SK-N-SH (cell line): ENCODE measurements around the gene COL28A1. TPM values are rescaled to one million over a fixed set of nuclear protein-coding genes. Genes with fewer than 3 reads are reported as not detected.

Experiments
- CTCF ChIA-PET: fragments of 300-600, 350-600 bp; formaldehyde crosslinking; extraction: SDS; loops from one replicate; lab custom pipeline; 2021; lab: Yijun Ruan, JAX
- POLR2A ChIA-PET: fragments of 350-600 bp; sonication (Branson Sonifier 250); formaldehyde crosslinking; extraction: SDS; loops from one replicate; lab custom pipeline; 2020; ENCODE audit warnings: antibody characterized with exemption, inconsistent platforms; lab: Yijun Ruan, JAX
- DNase-seq: peaks from one replicate; pipeline ENCODE4 v3.0.0; 2012
- H2AFZ ChIP-seq: fragments of 200-600 bp; sonication (generic); 2 replicates; pipeline ENCODE4 v1.8.1; 2016; ENCODE audit warnings: antibody characterized with exemption, mild to moderate bottlenecking, low read depth
- H3F3A ChIP-seq: fragments of 200-600 bp; sonication (generic); replicated peaks from 2 replicates; pipeline ENCODE3; 2016; ENCODE audit warnings: antibody characterized with exemption, mild to moderate bottlenecking; ENCODE audit not compliant: insufficient read depth
- H3K27ac ChIP-seq, 2 experiments: fragments of 200-500 bp in 1 of 2; fragments of 200-600 bp in 1 of 2; sonication (Bioruptor generic) in 1 of 2; sonication (generic), shearing (Covaris generic) in 1 of 2; 2 replicates each; pipeline versions ENCODE4 v1.5.1 to v1.6.1; 2014 to 2016; ENCODE audit warnings: low read depth in 2 of 2, inconsistent platforms in 1 of 2, low read length in 1 of 2, mild to moderate bottlenecking in 1 of 2, mixed read lengths in 1 of 2
- H3K27me3 ChIP-seq: fragments of 200-600 bp; sonication (generic), shearing (Covaris generic); 2 replicates; pipeline ENCODE4 v1.6.1; 2016; ENCODE audit warnings: mixed run types; ENCODE audit not compliant: insufficient read depth
- H3K36me3 ChIP-seq, 2 experiments: fragments of 200-500 bp in 1 of 2; fragments of 200-600 bp in 1 of 2; sonication (Bioruptor generic) in 1 of 2; sonication (generic) in 1 of 2; replicated peaks in 1 of 2; 2 replicates each; pipeline versions ENCODE3 to v1.5.1; 2014 to 2016; ENCODE audit warnings: low read length in 1 of 2, mild to moderate bottlenecking in 1 of 2; ENCODE audit not compliant: insufficient read depth in 2 of 2, control insufficient read depth in 1 of 2
- H3K4me1 ChIP-seq, 2 experiments: fragments of 200-500 bp in 1 of 2; fragments of 200-600 bp in 1 of 2; sonication (Bioruptor generic) in 1 of 2; sonication (generic), shearing (Covaris generic) in 1 of 2; 2 replicates each; pipeline versions ENCODE4 v1.5.1 to v1.6.1; 2014 to 2016; ENCODE audit warnings: low read depth in 1 of 2, low read length in 1 of 2, mixed run types in 1 of 2; ENCODE audit not compliant: insufficient read depth in 2 of 2, control insufficient read depth in 1 of 2
- H3K4me2 ChIP-seq: fragments of 200-600 bp; sonication (generic), shearing (Covaris generic); 2 replicates; pipeline ENCODE4 v1.6.1; 2017; ENCODE audit warnings: mixed run types
- H3K4me3 ChIP-seq, 2 experiments: fragments of 200-500 bp in 1 of 2; fragments of 200-600 bp in 1 of 2; sonication (Bioruptor generic) in 1 of 2; sonication (generic), shearing (Covaris generic) in 1 of 2; 2 replicates each; pipeline versions ENCODE4 v1.5.1 to v1.8.1; 2014 to 2016; ENCODE audit warnings: low read depth in 2 of 2, inconsistent platforms in 1 of 2, low read length in 1 of 2, mild to moderate bottlenecking in 1 of 2, mixed read lengths in 1 of 2, moderate library complexity in 1 of 2
- H3K79me2 ChIP-seq: fragments of 200-600 bp; sonication (generic); 2 replicates; pipeline ENCODE4 v1.8.1; 2017; ENCODE audit warnings: mild to moderate bottlenecking; ENCODE audit not compliant: insufficient read depth
- H3K9ac ChIP-seq: fragments of 200-600 bp; sonication (generic); 2 replicates; pipeline ENCODE4 v1.6.1; 2017; ENCODE audit warnings: mixed run types
- H3K9me2 ChIP-seq: fragments of 200-600 bp; sonication (generic); 2 replicates; pipeline ENCODE4 v1.6.1; 2017; ENCODE audit warnings: mixed run types
- H3K9me3 ChIP-seq: fragments of 200-600 bp; sonication (generic); 2 replicates; pipeline ENCODE4 v1.6.1; 2017; ENCODE audit warnings: mixed run types, mild to moderate bottlenecking, moderate library complexity
- H4K20me1 ChIP-seq: fragments of 200-600 bp; sonication (generic); 2 replicates; pipeline ENCODE4 v1.6.1; 2017; ENCODE audit warnings: mild to moderate bottlenecking, mixed run types; ENCODE audit not compliant: insufficient read depth
- ELF1 ChIP-seq: IDR thresholded peaks from 2 replicates; pipeline ENCODE4 v1.4.0; 2012
- FOSL2 ChIP-seq: IDR thresholded peaks from 2 replicates; pipeline ENCODE4 v1.4.0; 2012; ENCODE audit warnings: low read depth, mild to moderate bottlenecking, moderate library complexity, borderline replicate concordance
- FOXJ3 ChIP-seq: sonication (generic); formaldehyde crosslinking; IDR thresholded peaks from 2 replicates; pipeline ENCODE4 v1.5.1; 2020; ENCODE audit warnings: mild to moderate bottlenecking, missing genetic modification reagents
- GATA2 ChIP-seq: sonication (generic); formaldehyde crosslinking; IDR thresholded peaks from 2 replicates; pipeline ENCODE4 v1.5.0; 2020; ENCODE audit warnings: mild to moderate bottlenecking, missing genetic modification reagents
- MEF2A ChIP-seq: IDR thresholded peaks from 2 replicates; pipeline ENCODE4 v1.4.0; 2012; ENCODE audit warnings: low read depth, borderline replicate concordance
- MXI1 ChIP-seq: IDR thresholded peaks from 2 replicates; pipeline ENCODE4 v1.6.1; 2012; ENCODE audit warnings: mild to moderate bottlenecking, low read depth, low read length, improper control_type of control experiment
- NFIC ChIP-seq: IDR thresholded peaks from 2 replicates; pipeline ENCODE4 v1.4.0; 2012; ENCODE audit warnings: borderline replicate concordance
- PBX3 ChIP-seq: IDR thresholded peaks from 2 replicates; pipeline ENCODE4; 2012
- SIN3A ChIP-seq: IDR thresholded peaks from 2 replicates; pipeline ENCODE4 v1.6.1; 2012; ENCODE audit warnings: low read depth, mild to moderate bottlenecking, low read length, moderate library complexity, borderline replicate concordance
- SMC3 ChIP-seq: IDR thresholded peaks from 2 replicates; pipeline ENCODE4 v1.6.1; 2012; ENCODE audit warnings: low read depth, low read length, improper control_type of control experiment
- WGBS: methylation state at CpG from one replicate; pipeline ENCODE4 v1.1.6; 2017; ENCODE audit warnings: low lambda C conversion rate; 5-methylcytosine and 5-hydroxymethylcytosine counted together
- polyA plus RNA-seq, 3 experiments: library from polyadenylated mRNA; depleted of rRNA; stranded (reverse); fragments of >200 nt; gene quantifications; 2 replicates each; pipeline ENCODE4 v1.2.3, GENCODE V29; 2012
- TF ChIP-seq, protein P1 (sequence below): fragments of 200-600 bp; sonication (generic); IDR thresholded peaks from 2 replicates; pipeline ENCODE4 v1.6.1; 2017; ENCODE audit warnings: antibody characterized with exemption, mild to moderate bottlenecking, moderate library complexity
- TF ChIP-seq, protein P2 (sequence below): IDR thresholded peaks from 2 replicates; pipeline ENCODE4 v1.4.0; 2012; ENCODE audit warnings: low read depth, borderline replicate concordance

The COL28A1 gene
- polyA plus RNA-seq, 1 of the 3 experiments (the other 2 are of a cell fraction): not detected

DNA sequence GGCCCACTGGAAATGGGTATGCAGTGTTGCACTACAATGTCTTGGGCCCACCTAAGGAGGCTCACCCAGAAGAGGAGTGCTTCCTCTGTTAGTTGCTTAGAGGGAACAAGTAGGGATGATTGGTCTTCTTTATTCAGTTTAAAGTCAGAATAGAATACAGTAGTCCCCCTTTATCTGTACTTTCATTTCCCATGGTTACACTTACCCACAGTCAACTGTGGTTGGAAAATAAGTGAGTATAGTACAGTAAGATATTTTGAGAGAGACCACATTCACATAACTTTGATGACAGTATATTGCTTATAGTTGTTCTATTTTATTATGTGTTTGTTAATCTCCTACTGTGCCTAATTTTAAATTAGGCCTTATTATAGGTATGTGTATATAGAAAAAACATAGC is 151.4 kb downstream of the COL28A1 start:
- Histone ChIP-seq H3K9me2 (no peaks in the 10 kb centered on the region), H2AFZ (no peak overlapping the region), H4K20me1 (no peaks in the 10 kb centered on the region), H3K27me3 (peaks cover 4% of the 10 kb centered on the region; the same call in 1 of the 2 replicates), H3K9ac (no peak overlapping the region), H3K9me3 (no peaks in the 10 kb centered on the region)
- ChIA-PET CTCF (no interaction called here), POLR2A (no interaction called here)
- TF ChIP-seq SIN3A (no peak), FOSL2 (no peak), ELF1 (no peak), GATA2 (CRISPR knock-in tag) (no peak), SMC3 (no peak), FOXJ3 (CRISPR knock-in tag) (no peak), MXI1 (no peak), NFIC (no peak), MEF2A (no peak), PBX3 (no peak)
- TF ChIP-seq, protein P1, sequence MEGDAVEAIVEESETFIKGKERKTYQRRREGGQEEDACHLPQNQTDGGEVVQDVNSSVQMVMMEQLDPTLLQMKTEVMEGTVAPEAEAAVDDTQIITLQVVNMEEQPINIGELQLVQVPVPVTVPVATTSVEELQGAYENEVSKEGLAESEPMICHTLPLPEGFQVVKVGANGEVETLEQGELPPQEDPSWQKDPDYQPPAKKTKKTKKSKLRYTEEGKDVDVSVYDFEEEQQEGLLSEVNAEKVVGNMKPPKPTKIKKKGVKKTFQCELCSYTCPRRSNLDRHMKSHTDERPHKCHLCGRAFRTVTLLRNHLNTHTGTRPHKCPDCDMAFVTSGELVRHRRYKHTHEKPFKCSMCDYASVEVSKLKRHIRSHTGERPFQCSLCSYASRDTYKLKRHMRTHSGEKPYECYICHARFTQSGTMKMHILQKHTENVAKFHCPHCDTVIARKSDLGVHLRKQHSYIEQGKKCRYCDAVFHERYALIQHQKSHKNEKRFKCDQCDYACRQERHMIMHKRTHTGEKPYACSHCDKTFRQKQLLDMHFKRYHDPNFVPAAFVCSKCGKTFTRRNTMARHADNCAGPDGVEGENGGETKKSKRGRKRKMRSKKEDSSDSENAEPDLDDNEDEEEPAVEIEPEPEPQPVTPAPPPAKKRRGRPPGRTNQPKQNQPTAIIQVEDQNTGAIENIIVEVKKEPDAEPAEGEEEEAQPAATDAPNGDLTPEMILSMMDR: no peak
- TF ChIP-seq, protein P2, sequence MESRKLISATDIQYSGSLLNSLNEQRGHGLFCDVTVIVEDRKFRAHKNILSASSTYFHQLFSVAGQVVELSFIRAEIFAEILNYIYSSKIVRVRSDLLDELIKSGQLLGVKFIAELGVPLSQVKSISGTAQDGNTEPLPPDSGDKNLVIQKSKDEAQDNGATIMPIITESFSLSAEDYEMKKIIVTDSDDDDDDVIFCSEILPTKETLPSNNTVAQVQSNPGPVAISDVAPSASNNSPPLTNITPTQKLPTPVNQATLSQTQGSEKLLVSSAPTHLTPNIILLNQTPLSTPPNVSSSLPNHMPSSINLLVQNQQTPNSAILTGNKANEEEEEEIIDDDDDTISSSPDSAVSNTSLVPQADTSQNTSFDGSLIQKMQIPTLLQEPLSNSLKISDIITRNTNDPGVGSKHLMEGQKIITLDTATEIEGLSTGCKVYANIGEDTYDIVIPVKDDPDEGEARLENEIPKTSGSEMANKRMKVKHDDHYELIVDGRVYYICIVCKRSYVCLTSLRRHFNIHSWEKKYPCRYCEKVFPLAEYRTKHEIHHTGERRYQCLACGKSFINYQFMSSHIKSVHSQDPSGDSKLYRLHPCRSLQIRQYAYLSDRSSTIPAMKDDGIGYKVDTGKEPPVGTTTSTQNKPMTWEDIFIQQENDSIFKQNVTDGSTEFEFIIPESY: no peak
- TF ChIP-seq, all 33 proteins: peak for 0
- no peaks in the 10 kb centered on the region for H3K79me2 ChIP-seq
- H3K4me3 ChIP-seq: no peak overlapping the region
- no peaks in the 10 kb centered on the region for H3K36me3 ChIP-seq
- no peak overlapping the region for H3K4me2 ChIP-seq
- no peaks in the 10 kb centered on the region for H3F3A ChIP-seq
- no peaks in the 10 kb centered on the region for H3K4me1 ChIP-seq
- DNase-seq: no peak
- H3K27ac ChIP-seq: no peak overlapping the region

DNA sequence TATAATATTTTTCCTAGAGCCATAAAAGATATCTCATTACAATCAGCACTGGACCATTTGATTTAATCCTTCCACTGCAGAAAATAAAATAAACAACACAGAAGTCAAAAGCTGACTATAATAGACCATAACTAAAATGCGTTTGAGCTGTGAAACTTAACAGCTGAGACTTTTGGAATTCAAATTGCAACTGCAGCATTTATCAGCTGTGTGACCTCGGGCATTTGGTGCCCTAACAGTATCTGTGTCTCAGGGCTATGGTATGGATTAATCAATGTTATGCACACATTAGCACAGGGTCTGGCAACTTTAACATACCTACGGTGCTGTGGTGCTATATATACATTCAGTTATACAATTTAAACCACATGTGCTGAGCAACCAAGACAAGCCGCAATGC is 160.1 kb downstream of the COL28A1 start:
- Histone ChIP-seq H3K4me1 (peaks cover 0 to 2% of the 10 kb centered on the region in 2 experiments; a peak in 1 of 4 replicates), H3K27me3 (peaks cover 4% of the 10 kb centered on the region; the same call in 1 of the 2 replicates), H2AFZ (no peak overlapping the region; the same call in 1 of the 2 replicates), H3K9me2 (no peaks in the 10 kb centered on the region), H3K4me2 (no peak overlapping the region), H3K36me3 (no peaks in the 10 kb centered on the region), H3K4me3 (no peak overlapping the region), H3K27ac (no peak overlapping the region), H3K9ac (no peak overlapping the region), H3K79me2 (no peaks in the 10 kb centered on the region), H3F3A (no peaks in the 10 kb centered on the region), H4K20me1 (no peaks in the 10 kb centered on the region), H3K9me3 (no peaks in the 10 kb centered on the region)
- WGBS: 39% methylated on average over 4 of the region's 4 CpGs
- ChIA-PET POLR2A (no interaction called here), CTCF (interaction anchor here (1.3 kb wide), 1 partner anchor 9 kb away, joined by 3 read pairs; no protein-coding TSS in a partner anchor)
- no peak for DNase-seq
- TF ChIP-seq FOSL2: no peak
